Measurements from ENCODE around the gene SLC35E4.

Gene SLC35E4

GRCh38 chr22:30681831-30682230 is 46.2 kb downstream of the SLC35E4 start:
- no peak for TF ChIP-seq YY1 (IDR thresholded peaks at IDR 0.05; ENCODE audit: low read depth)
- TF ChIP-seq NFIC (IDR thresholded peaks at IDR 0.05), result no peak
- TF ChIP-seq USF1 (IDR thresholded peaks at IDR 0.05), result no peak
- TF ChIP-seq ZBTB7A (IDR thresholded peaks at IDR 0.05; ENCODE audit: low read depth), result no peak
- TF ChIP-seq FOXM1 (IDR thresholded peaks at IDR 0.05; ENCODE audit: borderline replicate concordance, low read depth), result no peak
- TF ChIP-seq EP300 (IDR thresholded peaks at IDR 0.05; ENCODE audit: borderline replicate concordance), result no peak
- no peak for TF ChIP-seq REST (IDR thresholded peaks at IDR 0.05; ENCODE audit: low read depth)
- TF ChIP-seq RAD21 (IDR thresholded peaks at IDR 0.05; ENCODE audit: low read depth), result no peak
- TF ChIP-seq MAX (IDR thresholded peaks at IDR 0.05), result no peak
- no peak for TF ChIP-seq CEBPB (IDR thresholded peaks at IDR 0.05)
- no peak for TF ChIP-seq TCF12 (IDR thresholded peaks at IDR 0.05; ENCODE audit: low read depth)
- TF ChIP-seq EGR1 (IDR thresholded peaks at IDR 0.05), result no peak
- TF ChIP-seq TEAD4 (IDR thresholded peaks at IDR 0.05), result no peak
- TF ChIP-seq TAF1 (IDR thresholded peaks at IDR 0.05; ENCODE audit: low read depth), result no peak
- TF ChIP-seq CREB1 (IDR thresholded peaks at IDR 0.05; ENCODE audit: low read depth), result no peak

GRCh38 chr22:30685178-30685577 is 49.6 kb downstream of the SLC35E4 start:
- TF ChIP-seq ZBTB7A (IDR thresholded peaks at IDR 0.05; ENCODE audit: low read depth), result no peak
- no peak for TF ChIP-seq EP300 (IDR thresholded peaks at IDR 0.05; ENCODE audit: borderline replicate concordance)
- no peak for TF ChIP-seq REST (IDR thresholded peaks at IDR 0.05; ENCODE audit: low read depth)
- TF ChIP-seq TCF12 (IDR thresholded peaks at IDR 0.05; ENCODE audit: low read depth), result no peak
- no peak for TF ChIP-seq CEBPB (IDR thresholded peaks at IDR 0.05)
- no peak for TF ChIP-seq USF1 (IDR thresholded peaks at IDR 0.05)
- TF ChIP-seq YY1 (IDR thresholded peaks at IDR 0.05; ENCODE audit: low read depth), result no peak
- TF ChIP-seq CREB1 (IDR thresholded peaks at IDR 0.05; ENCODE audit: low read depth), result no peak
- TF ChIP-seq EGR1 (IDR thresholded peaks at IDR 0.05), result no peak
- TF ChIP-seq MAX (IDR thresholded peaks at IDR 0.05), result no peak
- TF ChIP-seq NFIC (IDR thresholded peaks at IDR 0.05), result no peak

GRCh38 chr22:30687358-30687757 is 51.8 kb downstream of the SLC35E4 start:
- no peak for TF ChIP-seq USF1 (IDR thresholded peaks at IDR 0.05)

- TF ChIP-seq NFIC (IDR thresholded peaks at IDR 0.05), result no peak
- no peak for TF ChIP-seq EGR1 (IDR thresholded peaks at IDR 0.05)
- TF ChIP-seq CEBPB (IDR thresholded peaks at IDR 0.05), result no peak
- no peak for TF ChIP-seq RAD21 (IDR thresholded peaks at IDR 0.05; ENCODE audit: low read depth)
- TF ChIP-seq TAF1 (IDR thresholded peaks at IDR 0.05; ENCODE audit: low read depth), result no peak
- TF ChIP-seq USF1 (IDR thresholded peaks at IDR 0.05), result no peak
- TF ChIP-seq CREB1 (IDR thresholded peaks at IDR 0.05; ENCODE audit: low read depth), result no peak
- no peak for TF ChIP-seq EP300 (IDR thresholded peaks at IDR 0.05; ENCODE audit: borderline replicate concordance)
- TF ChIP-seq TEAD4 (IDR thresholded peaks at IDR 0.05), result no peak
- no peak for TF ChIP-seq ZBTB7A (IDR thresholded peaks at IDR 0.05; ENCODE audit: low read depth)
- TF ChIP-seq FOXM1 (IDR thresholded peaks at IDR 0.05; ENCODE audit: borderline replicate concordance, low read depth), result no peak
- TF ChIP-seq YY1 (IDR thresholded peaks at IDR 0.05; ENCODE audit: low read depth), result no peak
- no peak for TF ChIP-seq MAX (IDR thresholded peaks at IDR 0.05)
- no peak for TF ChIP-seq TCF12 (IDR thresholded peaks at IDR 0.05; ENCODE audit: low read depth)
- TF ChIP-seq REST (IDR thresholded peaks at IDR 0.05; ENCODE audit: low read depth), result no peak
Measured at GRCh38 chr22:30689622-30690021, 54.0 kb downstream of the SLC35E4 start.
